Mesendoderm (in vitro differentiated cells): ENCODE measurements around the gene CPNE1.

Source experiments
- DNase-seq: peaks from one replicate; pipeline ENCODE4 v3.0.0; 2013
- H2AK5ac ChIP-seq: 2 replicates; pipeline ENCODE4 v1.6.1; 2013; ENCODE audit warnings: low read length, inconsistent platforms
- H2BK120ac ChIP-seq: 2 replicates; pipeline ENCODE4 v1.6.1; 2013; ENCODE audit warnings: low read depth, mild to moderate bottlenecking, low read length, moderate library complexity, mixed read lengths
- H2BK15ac ChIP-seq: replicated peaks from 2 replicates; pipeline ENCODE4 v1.6.1; 2013; ENCODE audit warnings: low read depth, mild to moderate bottlenecking, moderate library complexity
- H2BK5ac ChIP-seq: 2 replicates; pipeline ENCODE4 v1.6.1; 2013; ENCODE audit warnings: low read length, inconsistent platforms
- H3K18ac ChIP-seq: 2 replicates; pipeline ENCODE4 v1.6.1; 2013; ENCODE audit warnings: mild to moderate bottlenecking, low read length, mixed read lengths
- H3K23ac ChIP-seq: one replicate; pipeline ENCODE4 v1.6.1; 2013; ENCODE audit warnings: low read length
- H3K27ac ChIP-seq: 2 replicates; pipeline ENCODE4 v1.5.1; 2013; ENCODE audit warnings: low read depth, mild to moderate bottlenecking, inconsistent platforms, low read length, moderate library complexity
- H3K27me3 ChIP-seq: 2 replicates; pipeline ENCODE4 v1.6.1; 2013; ENCODE audit warnings: low read length, control low read depth, mild to moderate bottlenecking, inconsistent platforms; ENCODE audit not compliant: insufficient read depth, poor library complexity
- H3K36me3 ChIP-seq: 2 replicates; pipeline ENCODE4 v1.6.1; 2013; ENCODE audit warnings: low read length, inconsistent platforms; ENCODE audit not compliant: control insufficient read depth, insufficient read depth
- H3K4ac ChIP-seq: one replicate; pipeline ENCODE4 v1.6.1; 2013; ENCODE audit warnings: low read depth, mild to moderate bottlenecking, low read length, moderate library complexity
- H3K4me1 ChIP-seq: 2 replicates; pipeline ENCODE4 v1.6.1; 2013; ENCODE audit warnings: low read depth, low read length, inconsistent platforms; ENCODE audit not compliant: control insufficient read depth
- H3K4me2 ChIP-seq: 2 replicates; pipeline ENCODE4 v1.6.1; 2013; ENCODE audit warnings: low read length
- H3K4me3 ChIP-seq: 2 replicates; pipeline ENCODE4 v1.5.1; 2013; ENCODE audit warnings: mild to moderate bottlenecking, low read length
- H3K56ac ChIP-seq: one replicate; pipeline ENCODE4 v1.6.1; 2013; ENCODE audit warnings: low read length
- H3K79me1 ChIP-seq: 2 replicates; pipeline ENCODE4 v1.6.1; 2013; ENCODE audit warnings: low read length, inconsistent platforms
- H3K79me2 ChIP-seq: 2 replicates; pipeline ENCODE4 v1.6.1; 2013; ENCODE audit warnings: mild to moderate bottlenecking, low read length; ENCODE audit not compliant: control insufficient read depth, insufficient read depth
- H3K9ac ChIP-seq: 2 replicates; pipeline ENCODE4 v1.6.1; 2013; ENCODE audit warnings: low read length, inconsistent platforms
- H4K5ac ChIP-seq: one replicate; pipeline ENCODE4 v1.6.1; 2013; ENCODE audit warnings: low read length
- H4K8ac ChIP-seq: one replicate; pipeline ENCODE4 v1.6.1; 2013; ENCODE audit warnings: low read depth, mild to moderate bottlenecking, control low read depth, low read length, moderate library complexity
- WGBS: extraction: QIAGEN DNeasy Blood & Tissue Kit; methylation state at CpG from one replicate; pipeline ENCODE4 v1.1.7; 2013; ENCODE audit warnings: low lambda C conversion rate, missing lambda C conversion rate; ENCODE audit not compliant: insufficient coverage; ENCODE audit errors: extremely low coverage; 5-methylcytosine and 5-hydroxymethylcytosine counted together

The CPNE1 gene

DNA sequence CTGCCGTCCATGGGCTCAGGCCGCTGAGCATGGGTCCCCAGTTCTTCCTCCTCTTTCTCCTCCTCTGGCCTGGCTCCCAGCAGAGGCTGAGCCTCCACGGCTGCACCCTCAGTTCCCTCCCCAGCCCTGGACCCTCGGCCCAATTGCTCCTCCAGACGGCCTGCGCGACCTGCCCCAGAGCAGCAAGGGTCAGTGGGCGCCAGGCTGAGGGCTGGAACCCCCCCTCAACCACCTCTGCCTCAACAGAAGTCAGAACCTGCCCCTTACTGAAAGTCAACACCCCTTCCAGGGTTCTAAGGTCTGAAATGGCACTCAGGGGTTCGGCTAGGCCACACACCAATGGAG lies 65.0 kb downstream of the CPNE1 start:
- Histone ChIP-seq H2BK120ac (no peak overlapping the region), H3K4me2 (no peak overlapping the region), H2BK5ac (no peak overlapping the region), H4K5ac (no peak overlapping the region), H2BK15ac (no peak overlapping the region), H3K9ac (no peak overlapping the region), H3K27me3 (peaks cover 4% of the 10 kb centered on the region), H2AK5ac (no peak overlapping the region), H3K56ac (no peak overlapping the region), H3K4me1 (no peaks in the 10 kb centered on the region), H3K79me2 (no peaks in the 10 kb centered on the region), H3K18ac (no peak overlapping the region), H4K8ac (no peak overlapping the region), H3K36me3 (no peaks in the 10 kb centered on the region), H3K4me3 (no peak overlapping the region), H3K27ac (no peak overlapping the region), H3K23ac (no peak overlapping the region), H3K79me1 (no peaks in the 10 kb centered on the region), H3K4ac (no peak overlapping the region)
- DNase-seq: no peak
- no CpG with 5 or more reads among the region's 9 CpGs for WGBS

DNA sequence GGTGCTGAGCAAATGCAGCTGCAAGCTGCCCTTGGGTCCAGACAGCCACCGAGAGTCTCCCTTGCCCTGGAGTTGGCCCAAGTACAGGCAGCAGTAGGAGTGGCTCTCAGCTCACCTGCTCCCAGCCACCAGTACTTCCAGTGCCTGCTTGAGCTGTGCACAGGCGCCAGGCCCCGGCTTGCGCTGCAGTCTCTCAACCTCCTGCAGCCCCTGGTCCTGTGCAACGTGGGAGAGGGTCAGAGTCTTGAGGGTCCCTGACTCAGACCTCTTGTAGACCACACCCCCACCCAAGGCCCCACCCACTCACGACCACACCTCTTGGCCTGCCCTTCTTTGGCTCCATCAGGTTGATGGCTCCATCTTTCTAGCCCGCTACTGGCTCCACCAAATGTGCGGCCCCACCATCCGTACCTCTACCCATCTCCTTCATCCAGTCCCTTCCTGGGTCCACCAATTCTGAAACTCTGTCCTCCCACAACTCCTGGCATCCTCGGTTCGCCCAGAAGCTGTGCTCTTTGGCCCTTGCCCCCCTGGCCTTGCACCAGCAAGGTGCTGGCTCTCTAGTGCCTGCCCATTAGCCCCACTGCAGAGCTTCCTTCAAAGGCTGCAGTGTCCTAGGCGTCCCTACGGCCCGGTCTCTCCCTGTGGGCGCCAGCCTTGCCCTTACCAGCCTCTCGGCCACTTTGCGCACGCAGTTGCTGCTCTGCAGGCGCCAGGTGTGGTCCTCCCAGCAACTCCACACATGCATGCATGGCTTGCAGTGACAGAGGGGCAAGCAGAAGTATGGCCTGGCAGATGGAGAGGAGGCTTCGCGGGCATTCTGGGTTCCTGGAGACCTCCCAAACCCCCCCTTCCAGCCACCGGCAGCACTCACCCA lies 65.6 kb downstream of the CPNE1 start:
- Histone ChIP-seq H2BK5ac (no peak overlapping the region), H3K4ac (no peak overlapping the region), H3K4me3 (no peak overlapping the region), H3K27me3 (peaks cover 4% of the 10 kb centered on the region), H2BK15ac (no peak overlapping the region), H3K79me2 (no peaks in the 10 kb centered on the region), H4K5ac (no peak overlapping the region), H2AK5ac (no peak overlapping the region), H3K79me1 (no peaks in the 10 kb centered on the region), H3K23ac (no peak overlapping the region), H3K18ac (no peak overlapping the region), H3K36me3 (no peaks in the 10 kb centered on the region), H3K4me1 (no peaks in the 10 kb centered on the region), H2BK120ac (no peak overlapping the region), H3K9ac (no peak overlapping the region), H3K27ac (no peak overlapping the region), H4K8ac (no peak overlapping the region), H3K4me2 (no peak overlapping the region), H3K56ac (no peak overlapping the region)
- no peak for DNase-seq
- no CpG with 5 or more reads among the region's 22 CpGs for WGBS

DNA sequence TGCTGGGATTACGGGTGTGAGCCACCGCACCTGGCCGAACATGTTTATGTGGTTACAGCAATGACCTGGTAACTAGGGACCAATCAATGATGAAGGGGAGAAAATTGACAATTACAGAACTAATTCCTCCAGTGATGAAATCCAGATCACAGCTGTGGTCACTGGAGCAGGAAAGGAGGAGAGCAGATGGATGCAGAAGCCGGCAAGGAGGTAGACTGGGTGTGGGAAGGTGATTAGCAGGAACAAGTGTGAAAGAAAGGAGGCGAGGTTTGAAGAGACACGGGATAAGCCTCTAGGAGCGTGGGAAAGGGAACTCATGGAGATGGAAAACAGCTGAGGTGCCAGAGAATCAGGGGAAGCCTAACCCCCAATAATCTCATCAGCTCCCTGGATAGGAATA lies 66.2 kb downstream of the CPNE1 start:
- no peaks in the 10 kb centered on the region for H3K36me3 ChIP-seq
- H2BK120ac ChIP-seq: no peak overlapping the region
- no peak overlapping the region for H3K4ac ChIP-seq
- H2AK5ac ChIP-seq: no peak overlapping the region
- H4K5ac ChIP-seq: no peak overlapping the region
- H2BK5ac ChIP-seq: no peak overlapping the region
- no peak overlapping the region for H3K4me2 ChIP-seq
- H3K9ac ChIP-seq: no peak overlapping the region
- no peak for DNase-seq
- no peak overlapping the region for H3K56ac ChIP-seq
- peaks cover 4% of the 10 kb centered on the region for H3K27me3 ChIP-seq
- H3K4me1 ChIP-seq: no peaks in the 10 kb centered on the region
- no peaks in the 10 kb centered on the region for H3K79me2 ChIP-seq
- no peak overlapping the region for H4K8ac ChIP-seq
- no peak overlapping the region for H3K23ac ChIP-seq
- no peak overlapping the region for H3K18ac ChIP-seq
- H3K4me3 ChIP-seq: no peak overlapping the region
- H3K79me1 ChIP-seq: no peaks in the 10 kb centered on the region
- no peak overlapping the region for H3K27ac ChIP-seq
- no CpG with 5 or more reads among the region's 7 CpGs for WGBS
- H2BK15ac ChIP-seq: no peak overlapping the region

DNA sequence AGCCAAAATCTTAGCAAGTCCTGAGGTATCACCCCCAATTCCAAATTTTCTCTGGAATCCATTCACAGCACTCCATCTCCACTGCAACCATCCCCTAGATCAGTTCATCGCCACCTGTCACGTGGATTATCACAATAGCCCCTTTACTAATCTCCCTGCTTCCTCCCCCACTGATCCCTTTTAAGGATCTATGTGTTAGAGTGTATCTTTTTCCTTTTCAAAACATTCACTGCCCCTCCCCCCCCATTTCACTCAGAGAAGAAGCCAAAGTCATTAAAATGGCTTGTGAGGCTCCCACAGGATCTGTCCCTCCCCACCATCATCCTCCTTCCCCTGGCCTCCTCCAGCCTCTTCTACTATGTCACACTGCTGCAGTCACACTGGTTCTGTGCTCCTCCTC lies 67.5 kb downstream of the CPNE1 start:
- H3K27ac ChIP-seq: no peak overlapping the region
- H3K36me3 ChIP-seq: no peaks in the 10 kb centered on the region
- H3K79me1 ChIP-seq: no peaks in the 10 kb centered on the region
- no peak overlapping the region for H2BK120ac ChIP-seq
- H3K56ac ChIP-seq: no peak overlapping the region
- H2BK15ac ChIP-seq: no peak overlapping the region
- no peak overlapping the region for H4K8ac ChIP-seq
- DNase-seq: no peak
- peaks cover 4% of the 10 kb centered on the region for H3K27me3 ChIP-seq
- WGBS: no CpG with 5 or more reads among the region's 2 CpGs
- H3K79me2 ChIP-seq: no peaks in the 10 kb centered on the region
- H3K18ac ChIP-seq: no peak overlapping the region
- no peak overlapping the region for H2AK5ac ChIP-seq
- H3K4ac ChIP-seq: no peak overlapping the region
- no peak overlapping the region for H3K4me2 ChIP-seq
- no peak overlapping the region for H4K5ac ChIP-seq
- no peak overlapping the region for H3K9ac ChIP-seq
- H2BK5ac ChIP-seq: no peak overlapping the region
- H3K23ac ChIP-seq: no peak overlapping the region
- no peak overlapping the region for H3K4me3 ChIP-seq
- no peaks in the 10 kb centered on the region for H3K4me1 ChIP-seq

DNA sequence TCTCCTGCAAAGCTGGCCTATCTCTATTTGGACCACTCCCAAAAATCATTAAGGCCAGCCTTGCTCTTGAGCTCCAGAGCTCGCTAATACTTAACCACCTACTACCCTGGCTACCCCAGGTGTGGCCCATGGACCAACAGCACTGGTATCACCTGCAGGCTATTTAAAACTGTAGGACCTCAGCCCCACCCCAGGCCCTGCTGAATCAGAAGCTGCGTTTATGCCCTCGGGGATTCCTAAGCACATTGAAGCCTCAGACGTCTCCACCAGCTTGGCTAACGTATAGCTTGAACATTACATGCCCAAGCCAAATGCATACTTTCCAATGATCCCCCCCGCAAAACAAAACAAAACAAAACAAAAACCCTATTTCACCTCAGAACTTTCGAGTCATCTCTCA lies 68.8 kb downstream of the CPNE1 start:
- H3K4me1 ChIP-seq: no peaks in the 10 kb centered on the region
- no peak overlapping the region for H3K9ac ChIP-seq
- no peak overlapping the region for H3K4me3 ChIP-seq
- WGBS: 100% methylated on average over 2 of the region's 7 CpGs
- H3K36me3 ChIP-seq: no peaks in the 10 kb centered on the region
- no peaks in the 10 kb centered on the region for H3K79me2 ChIP-seq
- no peak overlapping the region for H2BK5ac ChIP-seq
- no peak overlapping the region for H3K56ac ChIP-seq
- no peak overlapping the region for H4K5ac ChIP-seq
- H3K4ac ChIP-seq: no peak overlapping the region
- H4K8ac ChIP-seq: no peak overlapping the region
- H3K27ac ChIP-seq: no peak overlapping the region
- H3K18ac ChIP-seq: no peak overlapping the region
- no peak overlapping the region for H3K4me2 ChIP-seq
- no peaks in the 10 kb centered on the region for H3K79me1 ChIP-seq
- no peak overlapping the region for H3K23ac ChIP-seq
- no peak for DNase-seq
- H2AK5ac ChIP-seq: no peak overlapping the region
- H2BK120ac ChIP-seq: no peak overlapping the region
- H3K27me3 ChIP-seq: peaks cover 3% of the 10 kb centered on the region
- H2BK15ac ChIP-seq: no peak overlapping the region

DNA sequence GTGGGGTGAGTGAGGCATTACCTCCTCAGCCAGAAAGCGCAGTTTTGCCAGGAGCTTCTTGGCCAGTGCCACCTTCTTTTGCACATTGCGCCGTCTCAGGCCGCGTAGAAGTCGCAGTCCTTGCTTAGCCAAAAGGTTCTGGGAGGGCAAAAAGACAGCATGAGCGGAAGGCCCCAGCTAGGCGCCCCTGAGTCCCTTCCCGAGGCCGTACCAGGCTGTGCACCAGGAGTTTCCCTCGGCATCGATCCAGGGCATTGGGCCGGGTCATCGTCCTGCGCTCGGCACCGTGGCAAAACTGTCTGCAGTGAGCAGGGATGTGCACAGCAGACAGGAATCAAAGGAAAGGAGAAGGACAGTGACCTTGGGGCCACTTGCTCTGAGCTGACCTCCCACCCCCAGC lies 69.2 kb downstream of the CPNE1 start:
- Histone ChIP-seq H2BK5ac (no peak overlapping the region), H3K23ac (no peak overlapping the region), H2BK15ac (no peak overlapping the region), H3K56ac (no peak overlapping the region), H3K36me3 (no peaks in the 10 kb centered on the region), H3K4ac (no peak overlapping the region), H3K4me1 (no peaks in the 10 kb centered on the region), H3K4me2 (no peak overlapping the region), H3K27me3 (no peaks in the 10 kb centered on the region), H3K27ac (no peak overlapping the region), H4K5ac (no peak overlapping the region), H2AK5ac (no peak overlapping the region), H4K8ac (no peak overlapping the region), H3K79me1 (no peaks in the 10 kb centered on the region), H3K4me3 (no peak overlapping the region), H3K79me2 (no peaks in the 10 kb centered on the region), H3K9ac (no peak overlapping the region), H3K18ac (no peak overlapping the region), H2BK120ac (no peak overlapping the region)
- WGBS: no CpG with 5 or more reads among the region's 17 CpGs
- no peak for DNase-seq
